H1 (cell line): ENCODE measurements around the gene SLC35E4. TPM values are rescaled to one million over a fixed set of nuclear protein-coding genes. Genes with fewer than 3 reads are reported as not detected.

Experiments used
- CTCF ChIA-PET: fragments of 300-600 bp; sonication (Branson Sonifier 250); formaldehyde crosslinking; loops from one replicate; lab custom pipeline; 2021; ENCODE audit not compliant: partially characterized antibody; lab: Charles Lee
- POLR2A ChIA-PET: fragments of 300-600 bp; sonication (Branson Sonifier 250); formaldehyde crosslinking; loops from one replicate; lab custom pipeline; 2021; ENCODE audit warnings: inconsistent platforms; ENCODE audit not compliant: partially characterized antibody; lab: Charles Lee
- DNase-seq, 2 experiments: peaks; one replicate each; pipeline versions ENCODE4 v3.0.0 to v3.0.0-alpha.2; 2010 to 2022; ENCODE audit warnings: low spot score in 2 of 2, low read depth in 1 of 2, mixed read lengths in 1 of 2
- FAIRE-seq: peaks from 2 replicates; lab custom pipeline; 2011; peaks lifted over from hg19 to GRCh38; lab: Jason Lieb, UNC
- H2AFZ ChIP-seq: 2 replicates; pipeline ENCODE4 v1.8.1; 2012; ENCODE audit warnings: low read length, inconsistent platforms
- H2AK5ac ChIP-seq: 2 replicates; pipeline ENCODE4 v1.6.1; 2013; ENCODE audit warnings: low read depth, low read length
- H2BK120ac ChIP-seq: replicated peaks from 2 replicates; pipeline ENCODE3; 2013; ENCODE audit warnings: low read depth, low read length, inconsistent platforms
- H2BK12ac ChIP-seq: 2 replicates; pipeline ENCODE4 v1.6.1; 2013; ENCODE audit warnings: low read depth, low read length
- H2BK15ac ChIP-seq: 2 replicates; pipeline ENCODE4 v1.6.1; 2013; ENCODE audit warnings: low read length
- H2BK20ac ChIP-seq: 2 replicates; pipeline ENCODE4 v1.6.1; 2013; ENCODE audit warnings: low read length
- H2BK5ac ChIP-seq: 2 replicates; pipeline ENCODE4 v1.6.1; 2013; ENCODE audit warnings: low read depth, low read length
- H3K14ac ChIP-seq: 2 replicates; pipeline ENCODE4 v1.6.1; 2013; ENCODE audit warnings: inconsistent platforms; ENCODE audit not compliant: insufficient read length
- H3K18ac ChIP-seq: 2 replicates; pipeline ENCODE4 v1.6.1; 2013; ENCODE audit warnings: low read length; ENCODE audit errors: extremely low read depth
- H3K23ac ChIP-seq: 2 replicates; pipeline ENCODE4 v1.6.1; 2013; ENCODE audit warnings: inconsistent platforms; ENCODE audit not compliant: insufficient read length
- H3K23me2 ChIP-seq: 2 replicates; pipeline ENCODE4 v1.6.1; 2013; ENCODE audit warnings: low read depth, low read length
- H3K27ac ChIP-seq: 2 replicates; pipeline ENCODE4 v1.6.1; 2011; ENCODE audit warnings: low read depth, low read length, inconsistent platforms
- H3K27me3 ChIP-seq, 4 experiments: replicated peaks in 1 of 4; 1 replicate in 1 of 4; 2 replicates in 3 of 4; pipeline versions ENCODE4 v1.6.1 to v1.8.1; 2011 to 2013; ENCODE audit warnings: low read length in 3 of 4, mild to moderate bottlenecking in 3 of 4, inconsistent platforms in 2 of 4, mixed read lengths in 2 of 4, moderate library complexity in 1 of 4; ENCODE audit not compliant: control insufficient read depth in 3 of 4, insufficient read depth in 3 of 4; ENCODE audit errors: extremely low read depth in 1 of 4
- H3K36me3 ChIP-seq, 4 experiments: 2 replicates each; pipeline versions ENCODE4 v1.6.1 to v1.8.1; 2011 to 2013; ENCODE audit warnings: mild to moderate bottlenecking in 4 of 4, low read length in 3 of 4, moderate library complexity in 2 of 4, control low read depth in 1 of 4, inconsistent platforms in 1 of 4; ENCODE audit not compliant: insufficient read depth in 4 of 4, control insufficient read depth in 2 of 4
- H3K4ac ChIP-seq: replicated peaks from 2 replicates; pipeline ENCODE3; 2013; ENCODE audit warnings: low read length, low read depth, mixed read lengths, inconsistent platforms; ENCODE audit not compliant: insufficient read length
- H3K4me1 ChIP-seq, 4 experiments: replicated peaks in 1 of 4; 1 replicate in 1 of 4; 2 replicates in 3 of 4; pipeline versions ENCODE4 v1.6.1 to v1.8.1; 2011 to 2013; ENCODE audit warnings: low read length in 3 of 4, inconsistent platforms in 2 of 4, mixed read lengths in 1 of 4; ENCODE audit not compliant: insufficient read depth in 4 of 4, control insufficient read depth in 3 of 4
- H3K4me2 ChIP-seq, 2 experiments: 2 replicates each; pipeline versions ENCODE4 v1.6.1 to v1.8.1; 2011 to 2013; ENCODE audit warnings: low read depth in 2 of 2, low read length in 2 of 2, control low read depth in 1 of 2, inconsistent platforms in 1 of 2, mild to moderate bottlenecking in 1 of 2; ENCODE audit not compliant: insufficient read depth in 1 of 2
- H3K4me3 ChIP-seq, 4 experiments: fragments of 200-600, 300-600 bp in 1 of 4; sonication (generic), shearing (Covaris generic), sonication (Bioruptor Twin) in 1 of 4; 2 replicates each; pipeline versions ENCODE4 v1.5.1 to v1.8.1; 2011 to 2016; ENCODE audit warnings: low read length in 4 of 4, low read depth in 3 of 4, control low read depth in 2 of 4, inconsistent platforms in 2 of 4, mild to moderate bottlenecking in 2 of 4, mixed read lengths in 1 of 4, moderate library complexity in 1 of 4; ENCODE audit not compliant: insufficient read depth in 2 of 4; ENCODE audit errors: extremely low read depth in 1 of 4
- H3K56ac ChIP-seq: replicated peaks from 2 replicates; pipeline ENCODE3; 2013; ENCODE audit warnings: low read depth, mild to moderate bottlenecking, mixed read lengths, low read length, inconsistent platforms; ENCODE audit not compliant: insufficient read length
- H3K79me1 ChIP-seq: 2 replicates; pipeline ENCODE4 v1.6.1; 2013; ENCODE audit warnings: low read depth, low read length, control low read depth
- H3K79me2 ChIP-seq, 2 experiments: 2 replicates each; pipeline versions ENCODE4 v1.6.1 to v1.8.1; 2012 to 2013; ENCODE audit warnings: low read length in 2 of 2, mild to moderate bottlenecking in 2 of 2, inconsistent platforms in 1 of 2; ENCODE audit not compliant: insufficient read depth in 2 of 2, control insufficient read depth in 1 of 2
- H3K9ac ChIP-seq, 4 experiments: replicated peaks in 1 of 4; 1 replicate in 1 of 4; 2 replicates in 3 of 4; pipeline versions ENCODE4 v1.6.1 to v1.8.1; 2011 to 2013; ENCODE audit warnings: low read depth in 3 of 4, low read length in 3 of 4, control low read depth in 2 of 4, mild to moderate bottlenecking in 2 of 4, moderate library complexity in 2 of 4, inconsistent platforms in 1 of 4; ENCODE audit errors: extremely low read depth in 1 of 4
- H3K9me3 ChIP-seq, 2 experiments: 2 replicates each; pipeline versions ENCODE4 v1.6.1 to v1.8.1; 2012 to 2013; ENCODE audit warnings: mild to moderate bottlenecking in 2 of 2, moderate library complexity in 2 of 2, control low read depth in 1 of 2, inconsistent platforms in 1 of 2, low read depth in 1 of 2, low read length in 1 of 2, mixed read lengths in 1 of 2; ENCODE audit not compliant: insufficient read depth in 2 of 2
- H4K20me1 ChIP-seq, 2 experiments: replicated peaks in 1 of 2; 2 replicates each; pipeline versions ENCODE3 to v1.8.1; 2011 to 2013; ENCODE audit warnings: inconsistent platforms in 2 of 2, low read length in 2 of 2, mild to moderate bottlenecking in 1 of 2; ENCODE audit not compliant: insufficient read depth in 2 of 2, control insufficient read depth in 1 of 2
- H4K5ac ChIP-seq: 2 replicates; pipeline ENCODE4 v1.6.1; 2013; ENCODE audit warnings: low read length, low read depth, mixed read lengths, inconsistent platforms; ENCODE audit not compliant: insufficient read length
- H4K8ac ChIP-seq: 2 replicates; pipeline ENCODE4 v1.8.0; 2013; ENCODE audit warnings: mild to moderate bottlenecking, moderate library complexity, low read length, inconsistent platforms; ENCODE audit not compliant: insufficient read depth; ENCODE audit errors: extremely low read depth
- H4K91ac ChIP-seq: replicated peaks from 2 replicates; pipeline ENCODE3; 2013; ENCODE audit warnings: low read length, mixed read lengths, inconsistent platforms; ENCODE audit not compliant: insufficient read length
- BACH1 ChIP-seq: IDR thresholded peaks from 2 replicates; pipeline ENCODE4 v1.6.1; 2012; ENCODE audit warnings: low read length, improper control_type of control experiment
- E2F6 ChIP-seq: IDR thresholded peaks from 2 replicates; pipeline ENCODE4 v1.6.1; 2012; ENCODE audit warnings: inconsistent platforms
- NRF1 ChIP-seq: IDR thresholded peaks from 2 replicates; pipeline ENCODE4 v1.6.1; 2011; ENCODE audit warnings: mild to moderate bottlenecking, low read depth, low read length, improper control_type of control experiment
- RBBP5 ChIP-seq: IDR thresholded peaks from 2 replicates; pipeline ENCODE4 v1.7.1; 2012; ENCODE audit warnings: low read depth, mild to moderate bottlenecking, inconsistent platforms, low read length, moderate library complexity, borderline replicate concordance
- SAP30 ChIP-seq: fragments of 300-600 bp; sonication (generic); IDR thresholded peaks from 2 replicates; pipeline ENCODE4 v1.7.1; 2012; ENCODE audit warnings: low read length, moderate library complexity, mild to moderate bottlenecking, inconsistent platforms; ENCODE audit not compliant: insufficient read depth, insufficient replicate concordance
- TAF1 ChIP-seq: IDR thresholded peaks from 2 replicates; pipeline ENCODE4 v1.6.1; 2011; ENCODE audit warnings: mild to moderate bottlenecking, low read depth, low read length
- WGBS, 2 experiments: shearing (Covaris generic) in 1 of 2; methylation state at CpG; one replicate each; pipeline versions ENCODE4 v1.1.6 to v1.1.7; 2013 to 2015; ENCODE audit warnings: low lambda C conversion rate in 2 of 2, mixed read lengths in 2 of 2, inconsistent platforms in 1 of 2, low coverage in 1 of 2, missing lambda C conversion rate in 1 of 2; ENCODE audit not compliant: insufficient replicate concordance in 2 of 2, insufficient coverage in 1 of 2, insufficient read length in 1 of 2; ENCODE audit errors: extremely low coverage in 1 of 2, missing lambda C conversion rate in 1 of 2; 5-methylcytosine and 5-hydroxymethylcytosine counted together
- polyA plus RNA-seq, 7 experiments: library from polyadenylated mRNA; depleted of rRNA in 3 of 7; stranded (reverse) in 5 of 7; unstranded in 2 of 7; fragments of >200 nt in 5 of 7; fragments of 200-250 nt in 2 of 7; gene quantifications; 1 replicate in 5 of 7; 2 replicates in 1 of 7; 4 replicates in 1 of 7; pipeline versions ENCODE4 v1.2.1 to v1.2.3, GENCODE V29; 2011 to 2013; ENCODE audit warnings: missing spikeins in 2 of 7, mixed read lengths in 2 of 7
- total RNA-seq: library from RNA; stranded (reverse); fragmentation: NEBNext Ultra II Directional; extraction: Animal tissue kit (Norgen Biotek cat#: 25700); gene quantifications from 2 replicates; pipeline ENCODE4 v1.2.1, GENCODE V29; 2021

Gene SLC35E4
- total and polyA plus RNA-seq, 2 of the 8 experiments (the other 6 are each of a cell fraction or from before 2014, with no cell fraction given), result 5.1 to 5.6 TPM

DNA sequence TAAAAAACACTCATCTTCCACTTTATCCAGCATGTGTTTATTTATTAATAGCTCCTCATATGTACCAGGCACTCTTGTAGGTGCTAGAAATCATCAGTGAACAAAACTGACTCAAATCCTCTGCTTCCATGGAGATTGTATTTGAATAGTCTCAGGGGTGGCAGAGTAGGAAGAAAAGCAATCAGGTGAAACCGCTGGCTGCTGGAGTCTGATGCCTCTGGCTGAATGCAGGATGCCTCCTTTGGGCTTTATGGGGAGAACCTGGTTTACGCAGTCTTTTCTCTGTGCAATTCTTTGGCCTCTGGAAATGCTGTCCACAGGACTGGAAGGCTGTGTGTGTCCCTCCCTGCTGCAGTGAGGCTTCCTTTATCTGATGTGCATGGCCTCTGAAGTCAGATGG is 46.2 kb downstream of the SLC35E4 start:
- Histone ChIP-seq H3K4me2 (0 out of 4 replicates have a peak overlapping the region, but pooled peaks of 1 of the 2 experiments have one; percentile 41), H3K23me2 (no peaks in the 10 kb centered on the region), H3K4me3 (no peak overlapping the region), H3K79me1 (no peaks in the 10 kb centered on the region; the same call in 1 of the 2 replicates), H4K5ac (no peak overlapping the region), H3K79me2 (no peaks in the 10 kb centered on the region), H3K9me3 (no peaks in the 10 kb centered on the region), H2BK15ac (0 out of 2 replicates have a peak overlapping the region, but pooled peaks have one; percentile 25), H2BK20ac (no peak overlapping the region), H4K91ac (no peak overlapping the region), H3K4me1 (peaks cover 0 to 9% (median 3%) of the 10 kb centered on the region in 4 experiments; a peak in 5 of 7 replicates), H2BK5ac (no peak overlapping the region), H3K27ac (no peak overlapping the region), H4K8ac (no peak overlapping the region), H3K9ac (no peak overlapping the region; a peak in 1 of 7 replicates), H4K20me1 (no peaks in the 10 kb centered on the region), H2BK12ac (0 out of 2 replicates have a peak overlapping the region, but pooled peaks have one; percentile 44), H3K56ac (no peak overlapping the region), H3K36me3 (no peaks in the 10 kb centered on the region), H2AFZ (peak overlapping the region; percentile 76; the same call in 1 of the 2 replicates), H2AK5ac (no peak overlapping the region), H3K14ac (no peak overlapping the region), H2BK120ac (no peak overlapping the region), H3K27me3 (no peaks in the 10 kb centered on the region; a peak in 1 of 7 replicates), H3K18ac (no peak overlapping the region; the same call in 1 of the 2 replicates), H3K23ac (no peak overlapping the region), H3K4ac (no peak overlapping the region)
- 74% methylated on average over 2 of the region's 2 CpGs; no CpG with 5 or more reads in 1 of the 2 experiments for WGBS, 2 experiments
- no peak for FAIRE-seq
- POLR2A ChIA-PET, result interaction anchor here (0.9 to 1.4 kb wide), 2 partner anchors 9 to 13 kb away, joined by 3 to 4 read pairs; partner anchors contain the start of gene OSBP2
- no peak for DNase-seq
- CTCF ChIA-PET, result interaction anchor here (1.6 to 2.1 kb wide), 2 partner anchors 14 to 48 kb away, joined by 5 to 9 read pairs; partner anchors contain the start of gene DUSP18
- TF ChIP-seq RBBP5 (no peak), E2F6 (no peak), SAP30 (no peak), TAF1 (no peak), NRF1 (no peak), BACH1 (no peak)
